ENCODE results near the gene UPK3BL1. TPM values are rescaled to one million over a fixed set of nuclear protein-coding genes. Genes with fewer than 3 reads are reported as not detected.
A peak's percentile ranks its signal among the peaks of the same experiment; 100 is the strongest.
"Not testable (repeated sequence)": the region's sequence is repeated elsewhere in the genome, so short reads cannot be mapped to it uniquely, and the experiment has no call there.

Gene UPK3BL1
- total and polyA plus RNA-seq, 2 of the 13 experiments (the other 11 are each of a cell fraction or from before 2014, with no cell fraction given), result 6.3 to 13.8 TPM

GRCh38 chr7:102610441-102610840 is 32.1 kb downstream of the UPK3BL1 start:
- BruUV-seq (replicated peaks); H3K79me2 ChIP-seq (ENCODE audit: insufficient read depth, low read length); intact Hi-C loops (cut with micrococcal nuclease; ENCODE audit: unreplicated experiment); H4K20me1 ChIP-seq (ENCODE audit: insufficient read depth, low read length); CTCF ChIA-PET (ENCODE audit: low intra/inter-chr PET ratio, low total read pairs); H3K27me3 ChIP-seq (ENCODE audit: control insufficient read depth in 1 of 2, insufficient read depth in 2 of 2, low read length in 2 of 2); H3K9me3 ChIP-seq (ENCODE audit: low read length); H3K4me1 ChIP-seq (ENCODE audit: insufficient read depth, low read length); H2AFZ ChIP-seq (ENCODE audit: low read length); DNase-seq (ENCODE audit: low spot score); H3K36me3 ChIP-seq (replicated peaks in 1 of 2; ENCODE audit: control insufficient read depth in 1 of 2, insufficient read depth in 2 of 2, low read length in 2 of 2); POLR2A ChIA-PET; H3K9ac ChIP-seq (ENCODE audit: insufficient read depth, low read depth, low read length); H3K4me2 ChIP-seq (ENCODE audit: low read depth, low read length); H3K4me3 ChIP-seq (replicated peaks in 1 of 3; ENCODE audit: insufficient read depth in 1 of 3, low read depth in 2 of 3, low read length in 3 of 3); in situ Hi-C loops (cut with HindIII; ENCODE audit: extremely low pct_ligation_motif_present, low pct_unique_long_range_greater_than_20kb); FAIRE-seq; H3K27ac ChIP-seq (ENCODE audit: extremely low read length, insufficient read depth, low read length): not testable (repeated sequence)
- peak; percentile 31; the same call in 1 of the 2 replicates for TF ChIP-seq ZNF629 (CRISPR knock-in tag; conservative IDR thresholded peaks at IDR 0.05)
- 0 out of 3 replicates have a peak, but pooled peaks have one; percentile 2 for ATAC-seq
- WGBS (ENCODE audit: low lambda C conversion rate), result 100% methylated on average over 2 of the region's 7 CpGs

- H3K9ac ChIP-seq (ENCODE audit: insufficient read depth, low read depth, low read length); DNase-seq (ENCODE audit: low spot score); H3K4me2 ChIP-seq (ENCODE audit: low read depth, low read length); H3K27ac ChIP-seq (ENCODE audit: extremely low read length, insufficient read depth, low read length); H3K9me3 ChIP-seq (ENCODE audit: low read length); FAIRE-seq; H3K36me3 ChIP-seq (replicated peaks in 1 of 2; ENCODE audit: control insufficient read depth in 1 of 2, insufficient read depth in 2 of 2, low read length in 2 of 2); ATAC-seq; POLR2A ChIA-PET; H3K4me3 ChIP-seq (replicated peaks in 1 of 3; ENCODE audit: insufficient read depth in 1 of 3, low read depth in 2 of 3, low read length in 3 of 3); BruUV-seq (replicated peaks); H4K20me1 ChIP-seq (ENCODE audit: insufficient read depth, low read length); H3K4me1 ChIP-seq (ENCODE audit: insufficient read depth, low read length); intact Hi-C loops (cut with micrococcal nuclease; ENCODE audit: unreplicated experiment); H2AFZ ChIP-seq (ENCODE audit: low read length); H3K79me2 ChIP-seq (ENCODE audit: insufficient read depth, low read length); CTCF ChIA-PET (ENCODE audit: low intra/inter-chr PET ratio, low total read pairs); in situ Hi-C loops (cut with HindIII; ENCODE audit: extremely low pct_ligation_motif_present, low pct_unique_long_range_greater_than_20kb); H3K27me3 ChIP-seq (ENCODE audit: control insufficient read depth in 1 of 2, insufficient read depth in 2 of 2, low read length in 2 of 2): not testable (repeated sequence)
- 41% methylated on average over 6 of the region's 10 CpGs for WGBS (ENCODE audit: low lambda C conversion rate)
Measured at GRCh38 chr7:102609734-102610133, 32.9 kb downstream of the UPK3BL1 start.

GRCh38 chr7:102606848-102607247 is 35.7 kb downstream of the UPK3BL1 start:
- H3K36me3 ChIP-seq (replicated peaks in 1 of 2; ENCODE audit: control insufficient read depth in 1 of 2, insufficient read depth in 2 of 2, low read length in 2 of 2); POLR2A ChIA-PET; H3K27ac ChIP-seq (ENCODE audit: extremely low read length, insufficient read depth, low read length); CTCF ChIA-PET (ENCODE audit: low intra/inter-chr PET ratio, low total read pairs); H3K9me3 ChIP-seq (ENCODE audit: low read length); H4K20me1 ChIP-seq (ENCODE audit: insufficient read depth, low read length); in situ Hi-C loops (cut with HindIII; ENCODE audit: extremely low pct_ligation_motif_present, low pct_unique_long_range_greater_than_20kb); H3K79me2 ChIP-seq (ENCODE audit: insufficient read depth, low read length); ATAC-seq; FAIRE-seq; BruUV-seq (replicated peaks); H3K4me3 ChIP-seq (replicated peaks in 1 of 3; ENCODE audit: insufficient read depth in 1 of 3, low read depth in 2 of 3, low read length in 3 of 3); H3K9ac ChIP-seq (ENCODE audit: insufficient read depth, low read depth, low read length); H2AFZ ChIP-seq (ENCODE audit: low read length); H3K4me1 ChIP-seq (ENCODE audit: insufficient read depth, low read length); DNase-seq (ENCODE audit: low spot score); H3K4me2 ChIP-seq (ENCODE audit: low read depth, low read length); H3K27me3 ChIP-seq (ENCODE audit: control insufficient read depth in 1 of 2, insufficient read depth in 2 of 2, low read length in 2 of 2); intact Hi-C loops (cut with micrococcal nuclease; ENCODE audit: unreplicated experiment): not testable (repeated sequence)
- no CpG with 5 or more reads among the region's 5 CpGs for WGBS (ENCODE audit: low lambda C conversion rate)
